Mesothelial cell of epicardium (in vitro differentiated cells): ENCODE data around the gene SLC22A23. TPM values are rescaled to one million over a fixed set of nuclear protein-coding genes. Genes with fewer than 3 reads are reported as not detected.

Experiments
- DNase-seq, 2 experiments: peaks; one replicate each; pipeline ENCODE4 v3.0.0; 2021; ENCODE audit warnings: low spot score in 2 of 2; ENCODE audit not compliant: unreplicated experiment in 2 of 2
- H3K27ac Mint-ChIP-seq: 2 replicates; pipeline ENCODE4 v1.8.0; 2021; ENCODE audit warnings: mixed read lengths
- H3K27me3 Mint-ChIP-seq: 2 replicates; pipeline ENCODE4 v1.8.0; 2021; ENCODE audit warnings: low read depth, mixed read lengths
- H3K36me3 Mint-ChIP-seq: 2 replicates; pipeline ENCODE4 v1.8.0; 2021; ENCODE audit warnings: mixed read lengths
- H3K4me1 Mint-ChIP-seq: 2 replicates; pipeline ENCODE4 v1.8.0; 2021; ENCODE audit warnings: mixed read lengths
- H3K4me3 Mint-ChIP-seq: 2 replicates; pipeline ENCODE4 v1.8.0; 2021; ENCODE audit warnings: mild to moderate bottlenecking, moderate library complexity, mixed read lengths
- H3K9me3 Mint-ChIP-seq: 2 replicates; pipeline ENCODE4 v1.8.0; 2021; ENCODE audit warnings: mixed read lengths
- CTCF ChIP-seq: fragments of 200-600 bp; sonication (generic); IDR thresholded peaks from one replicate; pipeline ENCODE4 v1.5.0; 2021; ENCODE audit warnings: antibody characterized with exemption; ENCODE audit not compliant: unreplicated experiment
- total RNA-seq: library from RNA; stranded (reverse); gene quantifications from 3 replicates; pipeline ENCODE4 v1.2.1, GENCODE V29; 2021

SLC22A23 gene
- total RNA-seq, 1 donor from 2014 or later: 25.0 TPM

GRCh38 chr6:3408665-3409064 lies 48.2 kb downstream of the SLC22A23 start:
- peaks cover 17% of the 10 kb centered on the region for H3K36me3 Mint-ChIP-seq
- no peaks in the 10 kb centered on the region for H3K27me3 Mint-ChIP-seq
- no peak for DNase-seq
- H3K4me1 Mint-ChIP-seq: peaks cover 23% of the 10 kb centered on the region
- H3K27ac Mint-ChIP-seq: no peak overlapping the region
- H3K4me3 Mint-ChIP-seq: no peak overlapping the region
- peaks cover 4% of the 10 kb centered on the region for H3K9me3 Mint-ChIP-seq
- TF ChIP-seq CTCF: no peak

GRCh38 chr6:3407840-3408239 lies 49.0 kb downstream of the SLC22A23 start:
- Mint-ChIP-seq H3K27ac (no peak overlapping the region), H3K4me1 (peaks cover 31% of the 10 kb centered on the region), H3K9me3 (peaks cover 4% of the 10 kb centered on the region), H3K36me3 (peaks cover 14% of the 10 kb centered on the region), H3K4me3 (no peak overlapping the region), H3K27me3 (no peaks in the 10 kb centered on the region)
- no peak for DNase-seq
- no peak for TF ChIP-seq CTCF

GRCh38 chr6:3406891-3407809 lies 49.7 kb downstream of the SLC22A23 start:
- no peak for TF ChIP-seq CTCF
- H3K27me3 Mint-ChIP-seq: no peaks in the 10 kb centered on the region
- H3K9me3 Mint-ChIP-seq: no peaks in the 10 kb centered on the region
- H3K27ac Mint-ChIP-seq: no peak overlapping the region
- no peak overlapping the region for H3K4me3 Mint-ChIP-seq
- peaks cover 7% of the 10 kb centered on the region for H3K36me3 Mint-ChIP-seq
- peaks cover 36% of the 10 kb centered on the region for H3K4me1 Mint-ChIP-seq
- DNase-seq: no peak

- peaks cover 4% of the 10 kb centered on the region for H3K36me3 Mint-ChIP-seq
- peaks cover 36% of the 10 kb centered on the region for H3K4me1 Mint-ChIP-seq
- no peak for DNase-seq
- no peaks in the 10 kb centered on the region for H3K27me3 Mint-ChIP-seq
- H3K27ac Mint-ChIP-seq: no peak overlapping the region
- TF ChIP-seq CTCF: no peak
- H3K9me3 Mint-ChIP-seq: no peaks in the 10 kb centered on the region
- H3K4me3 Mint-ChIP-seq: no peak overlapping the region
Observed at GRCh38 chr6:3406362-3406821, 50.5 kb downstream of the SLC22A23 start.

- no peak for DNase-seq
- Mint-ChIP-seq H3K27ac (no peak overlapping the region), H3K4me1 (peaks cover 31% of the 10 kb centered on the region)
Observed at GRCh38 chr6:3405679-3406078, 51.2 kb downstream of the SLC22A23 start.

More at GRCh38 chr6:3405679-3406078, 51.2 kb downstream of the SLC22A23 start:
- Mint-ChIP-seq H3K36me3 (peaks cover 2% of the 10 kb centered on the region), H3K4me3 (no peak overlapping the region), H3K9me3 (no peaks in the 10 kb centered on the region), H3K27me3 (no peaks in the 10 kb centered on the region)
- no peak for TF ChIP-seq CTCF
